Right lobe of liver (tissue), 6 donors: ENCODE results near the gene JMJD4. TPM values are rescaled to one million over a fixed set of nuclear protein-coding genes. Genes with fewer than 3 reads are reported as not detected.

Experiments used
- ATAC-seq, 4 donors: fragments of 200-7000 bp; cut with Tn5 transposase; one replicate each; pipeline ENCODE4 v1.9.1; 2020; ENCODE audit warnings: mild to moderate bottlenecking in 4 of 4, moderate library complexity in 4 of 4
- DNase-seq, 3 donors: peaks; one replicate each; pipeline ENCODE4 v3.0.0-alpha.2; 2020
- H3K27ac ChIP-seq, 3 donors: fragments of 200-600 bp; one replicate each; pipeline ENCODE4 v1.8.0; 2022
- H3K27me3 ChIP-seq, 2 donors: fragments of 200-600 bp; one replicate each; pipeline ENCODE4 v1.8.0; 2022
- H3K36me3 ChIP-seq, 4 donors: fragments of 200-600 bp; sonication (generic) in 1 of 4; one replicate each; pipeline versions ENCODE4 v1.5.1 to v1.8.0; 2017 to 2022; ENCODE audit warnings: control low read depth in 1 of 4
- H3K4me1 ChIP-seq, 4 donors: fragments of 200-600 bp; sonication (generic) in 1 of 4; one replicate each; pipeline versions ENCODE4 v1.5.1 to v1.8.0; 2017 to 2022; ENCODE audit warnings: control low read depth in 1 of 4
- H3K4me3 ChIP-seq, 3 donors: fragments of 200-600 bp; one replicate each; pipeline ENCODE4 v1.8.0; 2022
- H3K9me3 ChIP-seq, 4 donors: fragments of 200-600 bp; sonication (generic) in 1 of 4; one replicate each; pipeline versions ENCODE4 v1.5.1 to v1.8.0; 2017 to 2022; ENCODE audit warnings: control low read depth in 1 of 4
- POLR2A ChIP-seq: fragments of 450-650 bp; IDR thresholded peaks from one replicate; pipeline ENCODE4 v1.6.1; 2017; ENCODE audit warnings: antibody characterized with exemption, mild to moderate bottlenecking
- WGBS: methylation state at CpG from one replicate; pipeline ENCODE4 v1.1.6; 2018; ENCODE audit warnings: low coverage, low lambda C conversion rate; ENCODE audit not compliant: insufficient coverage; ENCODE audit errors: missing lambda C conversion rate; 5-methylcytosine and 5-hydroxymethylcytosine counted together
- intact Hi-C, 2 donors: fragments of 100-400 bp; cut with DNase I; formaldehyde crosslinking; loops; one replicate each; pipeline versions ENCODE4 v1.11.2 to v1.14.1; 2022
- total RNA-seq, 6 experiments: library from RNA; depleted of rRNA in 2 of 6; stranded (reverse); fragments of >200 nt in 2 of 6; fragmentation: NEBNext Ultra II Directional in 3 of 6; extraction: Animal tissue kit (Norgen Biotek cat#: 25700) in 3 of 6; gene quantifications; one replicate each; pipeline versions ENCODE4 v1.1.0 to v1.2.4, GENCODE V29; 2016 to 2023
- TF ChIP-seq, protein P1 (sequence below), 4 donors: fragments of 200-600 bp in 3 of 4; fragments of 450-650 bp in 1 of 4; IDR thresholded peaks; one replicate each; pipeline versions ENCODE4 v1.5.1 to v1.8.0; 2016 to 2022; ENCODE audit warnings: antibody characterized with exemption in 4 of 4, mild to moderate bottlenecking in 2 of 4
- donor health status: DM: no; HTN: yes; CAD: no.
- donor health status: DM: no; HTN: no; CAD: no.
- donor health status: DM: no; HTN: no; CAD: no.
- donor health status: DM: no; HTN: yes; CAD: no.
- donor health status: DM: no; HTN: yes; CAD: no.

Gene JMJD4
- total RNA-seq, 6 experiments from 2014 or later = 7.2 to 17.7 (median 9.5) TPM

DNA sequence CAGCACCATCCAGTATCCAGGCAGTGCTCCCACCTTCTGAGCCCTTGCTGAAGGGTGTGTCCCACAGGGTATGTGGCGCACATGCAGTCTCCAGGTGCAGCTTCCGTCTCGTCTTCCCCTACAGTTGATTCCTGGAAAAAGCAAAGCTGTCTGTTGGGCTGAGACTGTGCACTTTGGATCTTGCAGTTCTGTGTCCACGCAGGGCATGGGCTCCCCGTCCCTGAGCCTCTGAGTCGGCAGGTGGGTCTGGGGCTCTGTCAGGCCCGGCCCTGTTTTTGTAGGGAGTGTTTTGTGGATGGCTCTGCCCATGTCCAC lies 33.0 kb upstream of the JMJD4 start:
- WGBS = 91% methylated on average over 4 of the region's 7 CpGs
- ATAC-seq (no peak), DNase-seq (no peak)
- peaks cover 0 to 24% (median 2%) of the 10 kb centered on the region in 4 donors for H3K36me3 ChIP-seq
- H3K4me1 ChIP-seq = no peaks in the 10 kb centered on the region
- H3K27ac ChIP-seq = no peak overlapping the region
- no peak for TF ChIP-seq POLR2A
- TF ChIP-seq, protein P1, sequence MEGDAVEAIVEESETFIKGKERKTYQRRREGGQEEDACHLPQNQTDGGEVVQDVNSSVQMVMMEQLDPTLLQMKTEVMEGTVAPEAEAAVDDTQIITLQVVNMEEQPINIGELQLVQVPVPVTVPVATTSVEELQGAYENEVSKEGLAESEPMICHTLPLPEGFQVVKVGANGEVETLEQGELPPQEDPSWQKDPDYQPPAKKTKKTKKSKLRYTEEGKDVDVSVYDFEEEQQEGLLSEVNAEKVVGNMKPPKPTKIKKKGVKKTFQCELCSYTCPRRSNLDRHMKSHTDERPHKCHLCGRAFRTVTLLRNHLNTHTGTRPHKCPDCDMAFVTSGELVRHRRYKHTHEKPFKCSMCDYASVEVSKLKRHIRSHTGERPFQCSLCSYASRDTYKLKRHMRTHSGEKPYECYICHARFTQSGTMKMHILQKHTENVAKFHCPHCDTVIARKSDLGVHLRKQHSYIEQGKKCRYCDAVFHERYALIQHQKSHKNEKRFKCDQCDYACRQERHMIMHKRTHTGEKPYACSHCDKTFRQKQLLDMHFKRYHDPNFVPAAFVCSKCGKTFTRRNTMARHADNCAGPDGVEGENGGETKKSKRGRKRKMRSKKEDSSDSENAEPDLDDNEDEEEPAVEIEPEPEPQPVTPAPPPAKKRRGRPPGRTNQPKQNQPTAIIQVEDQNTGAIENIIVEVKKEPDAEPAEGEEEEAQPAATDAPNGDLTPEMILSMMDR (IDR thresholded peaks at IDR 0.05) = no peak
- H3K9me3 ChIP-seq = no peaks in the 10 kb centered on the region
- H3K27me3 ChIP-seq = no peaks in the 10 kb centered on the region
- no peak overlapping the region for H3K4me3 ChIP-seq
- intact Hi-C loops = loop anchor here (5.0 to 10.0 kb wide), 2 partner anchors 174 to 177 kb away; partner anchors contain the start of gene WNT9A (in 1 of the 2)

DNA sequence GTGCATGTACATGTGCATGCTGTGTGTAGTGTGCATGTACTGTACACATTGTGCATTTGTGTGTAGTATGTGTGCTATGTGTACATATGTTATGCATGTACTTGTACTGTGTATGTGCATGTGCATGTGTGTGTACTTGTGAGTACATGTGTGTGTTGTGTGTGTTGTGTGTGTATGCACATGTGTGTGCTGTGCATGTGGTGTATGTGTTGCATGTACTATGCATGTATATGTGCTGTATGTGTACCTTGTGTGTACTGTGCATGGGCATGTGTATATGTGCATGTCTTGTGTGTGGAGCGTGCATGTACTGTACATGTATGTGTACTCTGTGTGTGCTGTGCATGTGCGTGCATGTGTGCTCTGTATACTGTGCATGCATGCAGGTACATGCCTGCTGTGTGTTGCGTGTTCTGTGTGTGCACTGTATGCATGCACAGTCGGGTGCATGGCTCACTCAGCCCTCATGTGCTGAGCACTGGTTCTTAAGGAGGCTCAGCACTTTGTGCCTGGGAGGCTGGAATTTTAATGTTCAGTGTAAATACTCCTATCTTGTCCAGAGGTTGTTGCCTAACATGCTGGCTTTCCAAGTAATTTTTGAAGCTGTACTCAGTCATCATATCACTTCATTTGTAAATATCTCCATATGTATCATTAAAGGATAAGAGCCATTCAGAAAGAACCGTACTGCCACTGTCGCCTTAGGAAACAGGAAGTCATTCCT lies 32.5 kb upstream of the JMJD4 start:
- Histone ChIP-seq H3K9me3 (no peaks in the 10 kb centered on the region), H3K4me3 (no peak overlapping the region), H3K27me3 (no peaks in the 10 kb centered on the region), H3K4me1 (peaks cover 0 to 4% (median 0%) of the 10 kb centered on the region in 4 donors), H3K27ac (no peak overlapping the region), H3K36me3 (peaks cover 0 to 24% (median 2%) of the 10 kb centered on the region in 4 donors)
- intact Hi-C loops = loop anchor here (5.0 to 10.0 kb wide), 2 partner anchors 175 to 177 kb away; partner anchors contain the start of gene WNT9A (in 1 of the 2)
- WGBS = 92% methylated on average over 4 of the region's 6 CpGs
- TF ChIP-seq, protein P1 (IDR thresholded peaks at IDR 0.05) = no peak
- no peak for TF ChIP-seq POLR2A
- ATAC-seq (no peak), DNase-seq (no peak)

DNA sequence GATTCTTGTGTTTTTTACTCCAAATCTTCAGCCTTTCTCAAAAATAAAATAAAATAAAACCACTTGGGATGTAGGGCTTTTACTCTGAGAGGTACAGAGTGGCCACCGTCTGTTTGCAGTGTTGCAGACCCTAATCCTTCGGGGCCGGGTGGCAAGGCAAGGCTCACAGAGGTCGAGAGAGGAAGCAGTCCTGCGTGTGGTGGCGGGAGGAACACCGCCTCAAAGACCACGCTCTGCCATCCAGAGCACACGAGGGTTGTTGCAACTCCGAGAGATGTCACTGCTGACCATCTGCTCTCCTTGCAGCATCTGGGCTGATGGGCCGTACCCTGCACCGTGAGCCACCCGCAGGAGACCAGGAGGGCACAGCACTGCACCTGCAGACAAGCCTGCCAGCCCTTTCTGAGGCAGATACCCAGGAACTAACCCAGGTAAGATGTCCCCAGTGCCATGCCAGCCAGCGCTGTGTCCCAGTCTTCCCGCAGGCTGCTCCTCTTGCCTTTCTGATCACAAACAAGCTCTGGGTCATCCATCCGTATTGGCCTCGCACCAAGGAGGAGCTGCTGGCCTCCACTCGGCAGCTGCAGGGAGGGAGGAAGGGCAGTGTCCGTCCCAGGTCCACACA lies 31.7 kb upstream of the JMJD4 start:
- ATAC-seq (no peak), DNase-seq (no peak)
- peaks cover 0 to 24% (median 2%) of the 10 kb centered on the region in 4 donors for H3K36me3 ChIP-seq
- H3K4me1 ChIP-seq = peaks cover 0 to 12% (median 0%) of the 10 kb centered on the region in 4 donors
- no peak overlapping the region for H3K27ac ChIP-seq
- no peaks in the 10 kb centered on the region for H3K9me3 ChIP-seq
- no peaks in the 10 kb centered on the region for H3K27me3 ChIP-seq
- 33% methylated on average over 1 of the region's 19 CpGs for WGBS
- TF ChIP-seq, protein P1 (IDR thresholded peaks at IDR 0.05) = no peak
- no peak for TF ChIP-seq POLR2A
- H3K4me3 ChIP-seq = no peak overlapping the region
- intact Hi-C loops = loop anchor here (5.0 to 10.0 kb wide), 2 partner anchors 176 to 178 kb away; partner anchors contain the start of gene WNT9A (in 1 of the 2)

DNA sequence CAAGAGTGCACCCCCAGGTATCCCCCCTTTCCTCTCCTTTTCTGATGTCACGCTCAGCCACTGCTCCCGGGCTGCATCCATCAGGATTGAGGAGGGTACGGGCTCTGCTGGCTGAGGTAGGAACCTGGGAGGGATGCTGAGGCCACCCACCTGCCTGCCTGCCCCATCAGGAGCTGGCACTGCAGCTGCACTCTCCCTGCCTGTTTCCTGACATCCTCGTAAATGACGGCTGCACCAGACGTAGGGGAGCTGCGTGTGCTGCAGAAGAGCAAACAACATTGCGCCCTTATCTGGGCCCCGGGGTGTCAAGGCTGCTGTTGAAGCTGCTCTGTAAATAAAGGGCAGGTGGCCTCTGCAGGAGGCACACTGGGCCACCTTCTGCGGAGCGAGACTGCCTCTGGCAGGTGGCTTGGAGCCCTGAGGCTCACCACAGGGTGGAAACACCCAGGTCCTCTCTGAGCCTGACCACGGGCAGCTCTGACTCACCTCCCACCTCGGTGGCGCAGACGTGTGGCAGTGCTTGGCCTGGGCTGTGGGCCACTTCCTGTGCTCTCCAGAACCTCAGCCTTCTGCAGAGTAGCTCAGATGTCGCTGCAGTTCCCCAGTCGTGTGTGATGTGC lies 31.0 kb upstream of the JMJD4 start:
- H3K4me1 ChIP-seq = peaks cover 0 to 18% (median 2%) of the 10 kb centered on the region in 4 donors
- H3K27ac ChIP-seq = no peak overlapping the region
- intact Hi-C loops = loop anchor here (5.0 to 10.0 kb wide), 2 partner anchors 176 to 179 kb away; partner anchors contain the start of gene WNT9A (in 1 of the 2)
- WGBS = 37% methylated on average over 10 of the region's 17 CpGs
- H3K4me3 ChIP-seq = no peak overlapping the region
- DNase-seq = peak in 1 of 3 donors; percentile 57
- no peaks in the 10 kb centered on the region for H3K27me3 ChIP-seq
- TF ChIP-seq, protein P1 (IDR thresholded peaks at IDR 0.05) = no peak
- no peak for TF ChIP-seq POLR2A
- H3K36me3 ChIP-seq = peaks cover 0 to 24% (median 2%) of the 10 kb centered on the region in 4 donors
- H3K9me3 ChIP-seq = no peaks in the 10 kb centered on the region
- peak; percentile 14 to 55 (median 24) for ATAC-seq
